Vagina (tissue), 2 donors: ENCODE measurements around the gene GPX4.

Experiments
- POLR2A ChIP-seq, 2 donors: fragments of 450-650 bp; IDR thresholded peaks; one replicate each; pipeline ENCODE4 v1.6.1; 2017; ENCODE audit warnings: antibody characterized with exemption in 2 of 2, mild to moderate bottlenecking in 2 of 2, moderate library complexity in 2 of 2
- POLR2AphosphoS5 ChIP-seq, 2 donors: sonication (generic); formaldehyde crosslinking; IDR thresholded peaks; one replicate each; pipeline ENCODE4 v1.9.0; 2017; ENCODE audit warnings: antibody characterized with exemption in 2 of 2, mild to moderate bottlenecking in 2 of 2, low read depth in 1 of 2; ENCODE audit not compliant: insufficient read depth in 1 of 2
- TF ChIP-seq, protein P1 (sequence below), 3 experiments: fragments of 450-650 bp in 2 of 3; fragments of 200-600 bp in 1 of 3; sonication (generic) in 1 of 3; IDR thresholded peaks; one replicate each; pipeline ENCODE4 v1.5.1; 2017 to 2019; ENCODE audit warnings: antibody characterized with exemption in 3 of 3, mild to moderate bottlenecking in 2 of 3, moderate library complexity in 2 of 3

DNA sequence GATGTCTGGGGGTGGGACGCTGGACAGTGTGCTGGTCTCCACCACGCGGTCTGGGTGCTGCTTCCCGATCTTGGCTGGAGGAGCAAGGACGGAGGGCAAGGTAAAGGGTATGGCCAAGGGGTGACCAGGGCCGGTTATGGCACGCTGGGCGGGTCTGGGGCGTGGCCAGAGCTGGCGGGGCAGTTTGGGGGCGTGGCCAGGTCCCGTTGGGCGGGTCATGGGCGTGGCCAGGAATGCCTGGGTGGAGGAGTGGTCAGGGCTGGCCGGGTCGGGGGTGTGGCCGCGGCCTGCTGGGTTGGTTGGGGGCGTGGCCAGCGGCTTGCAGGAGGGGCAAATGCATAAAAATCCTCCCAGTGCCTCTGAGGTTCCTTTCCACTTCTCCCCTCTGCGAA, 19.2 kb downstream of the GPX4 start:
- TF ChIP-seq, protein P1, sequence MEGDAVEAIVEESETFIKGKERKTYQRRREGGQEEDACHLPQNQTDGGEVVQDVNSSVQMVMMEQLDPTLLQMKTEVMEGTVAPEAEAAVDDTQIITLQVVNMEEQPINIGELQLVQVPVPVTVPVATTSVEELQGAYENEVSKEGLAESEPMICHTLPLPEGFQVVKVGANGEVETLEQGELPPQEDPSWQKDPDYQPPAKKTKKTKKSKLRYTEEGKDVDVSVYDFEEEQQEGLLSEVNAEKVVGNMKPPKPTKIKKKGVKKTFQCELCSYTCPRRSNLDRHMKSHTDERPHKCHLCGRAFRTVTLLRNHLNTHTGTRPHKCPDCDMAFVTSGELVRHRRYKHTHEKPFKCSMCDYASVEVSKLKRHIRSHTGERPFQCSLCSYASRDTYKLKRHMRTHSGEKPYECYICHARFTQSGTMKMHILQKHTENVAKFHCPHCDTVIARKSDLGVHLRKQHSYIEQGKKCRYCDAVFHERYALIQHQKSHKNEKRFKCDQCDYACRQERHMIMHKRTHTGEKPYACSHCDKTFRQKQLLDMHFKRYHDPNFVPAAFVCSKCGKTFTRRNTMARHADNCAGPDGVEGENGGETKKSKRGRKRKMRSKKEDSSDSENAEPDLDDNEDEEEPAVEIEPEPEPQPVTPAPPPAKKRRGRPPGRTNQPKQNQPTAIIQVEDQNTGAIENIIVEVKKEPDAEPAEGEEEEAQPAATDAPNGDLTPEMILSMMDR (IDR thresholded peaks at IDR 0.05): no peak
- TF ChIP-seq POLR2AphosphoS5 (IDR thresholded peaks at IDR 0.05; ENCODE audit: insufficient read depth in 1 of 2, low read depth in 1 of 2) (peak in 1 of 2 donors; percentile 2), POLR2A (IDR thresholded peaks at IDR 0.05) (no peak)
